ENCODE measurements around the gene RUNX3. TPM values are rescaled to one million over a fixed set of nuclear protein-coding genes. Genes with fewer than 3 reads are reported as not detected.
A peak's percentile ranks its signal among the peaks of the same experiment; 100 is the strongest.

RUNX3 gene
- total RNA-seq, 1 experiment from 2014 or later: 3.7 TPM

- intact Hi-C loops (cut with micrococcal nuclease): no loop called here
- H3K9me2 ChIP-seq (replicated peaks; ENCODE audit: low read length): no peaks in the 10 kb centered on the region
- H3K4me1 ChIP-seq (ENCODE audit: insufficient read depth, low read length): peaks cover 29% of the 10 kb centered on the region
- no peaks in the 10 kb centered on the region for H4K20me1 ChIP-seq (ENCODE audit: low read length)
- no peak overlapping the region for H3K27ac ChIP-seq (ENCODE audit: low read length)
- ChIA-PET POLR2A (ENCODE audit: unreplicated experiment) (no interaction called here), CTCF (interaction anchor here (0.7 kb wide), 1 partner anchor 80 kb away, joined by 3 read pairs; no protein-coding TSS in a partner anchor)
- no peak overlapping the region for H3K9ac ChIP-seq (ENCODE audit: low read length)
- DNase-seq: no peak
- no peaks in the 10 kb centered on the region for H3K27me3 ChIP-seq (ENCODE audit: low read length)
- TF ChIP-seq EZH2 (IDR thresholded peaks at IDR 0.05; ENCODE audit: low read length, unreplicated experiment) (no peak), CTCF (conservative IDR thresholded peaks at IDR 0.05; ENCODE audit: low read depth, low read length) (no peak), EZH2phosphoT487 (IDR thresholded peaks at IDR 0.05; ENCODE audit: borderline replicate concordance, low read length) (no peak)
- H3K4me2 ChIP-seq (ENCODE audit: low read length): no peak overlapping the region
- no peaks in the 10 kb centered on the region for H3K36me3 ChIP-seq (ENCODE audit: low read depth, low read length)
- BruUV-seq (replicated peaks): no TSS peak
- no peak overlapping the region for H3K4me3 ChIP-seq (ENCODE audit: low read length)
- ATAC-seq: 0 out of 2 replicates have a peak, but pooled peaks have one; percentile 9
- H2AFZ ChIP-seq (ENCODE audit: low read length): no peak overlapping the region
- H3F3A ChIP-seq (ENCODE audit: low read length, unreplicated experiment): no peaks in the 10 kb centered on the region
- no peaks in the 10 kb centered on the region for H3K79me2 ChIP-seq (ENCODE audit: low read length)
- H3K9me3 ChIP-seq (ENCODE audit: low read length): no peaks in the 10 kb centered on the region
These were observed 21.8 kb upstream of the RUNX3 start for GRCh38 chr1:24951810-24952412.

GRCh38 chr1:24951337-24951736 lies 21.3 kb upstream of the RUNX3 start:
- H3K4me3 ChIP-seq (ENCODE audit: low read length): no peak overlapping the region
- DNase-seq (peak; percentile 20), ATAC-seq (no peak)
- H3K9me3 ChIP-seq (ENCODE audit: low read length): no peaks in the 10 kb centered on the region
- no peak overlapping the region for H3K27ac ChIP-seq (ENCODE audit: low read length)
- H3K9ac ChIP-seq (ENCODE audit: low read length): no peak overlapping the region
- ChIA-PET POLR2A (ENCODE audit: unreplicated experiment) (no interaction called here), CTCF (interaction anchor here (0.6 to 0.7 kb wide), 2 partner anchors 18 to 81 kb away, joined by 3 to 4 read pairs; no protein-coding TSS in a partner anchor)
- peaks cover 29% of the 10 kb centered on the region for H3K4me1 ChIP-seq (ENCODE audit: insufficient read depth, low read length)
- H3K36me3 ChIP-seq (ENCODE audit: low read depth, low read length): no peaks in the 10 kb centered on the region
- no peak overlapping the region for H2AFZ ChIP-seq (ENCODE audit: low read length)
- H4K20me1 ChIP-seq (ENCODE audit: low read length): no peaks in the 10 kb centered on the region
- intact Hi-C loops (cut with micrococcal nuclease): no loop called here
- H3K9me2 ChIP-seq (replicated peaks; ENCODE audit: low read length): no peaks in the 10 kb centered on the region
- TF ChIP-seq CTCF (conservative IDR thresholded peaks at IDR 0.05; ENCODE audit: low read depth, low read length) (no peak), EZH2phosphoT487 (IDR thresholded peaks at IDR 0.05; ENCODE audit: borderline replicate concordance, low read length) (no peak), EZH2 (IDR thresholded peaks at IDR 0.05; ENCODE audit: low read length, unreplicated experiment) (no peak)
- no TSS peak for BruUV-seq (replicated peaks)
- no peaks in the 10 kb centered on the region for H3F3A ChIP-seq (ENCODE audit: low read length, unreplicated experiment)
- no peaks in the 10 kb centered on the region for H3K79me2 ChIP-seq (ENCODE audit: low read length)
- H3K4me2 ChIP-seq (ENCODE audit: low read length): no peak overlapping the region
- H3K27me3 ChIP-seq (ENCODE audit: low read length): no peaks in the 10 kb centered on the region

GRCh38 chr1:24949331-24949881 lies 19.3 kb upstream of the RUNX3 start:
- DNase-seq: peak; percentile 60
- peak overlapping the region; percentile 37; the same call in 1 of the 2 replicates for H2AFZ ChIP-seq (ENCODE audit: low read length)
- ChIA-PET CTCF (no interaction called here), POLR2A (ENCODE audit: unreplicated experiment) (no interaction called here)
- no peaks in the 10 kb centered on the region for H3K9me2 ChIP-seq (replicated peaks; ENCODE audit: low read length)
- no peaks in the 10 kb centered on the region for H3F3A ChIP-seq (ENCODE audit: low read length, unreplicated experiment)
- intact Hi-C loops (cut with micrococcal nuclease): no loop called here
- no peaks in the 10 kb centered on the region for H3K79me2 ChIP-seq (ENCODE audit: low read length)
- BruUV-seq (replicated peaks): no TSS peak
- TF ChIP-seq CTCF (conservative IDR thresholded peaks at IDR 0.05; ENCODE audit: low read depth, low read length) (no peak), EZH2 (IDR thresholded peaks at IDR 0.05; ENCODE audit: low read length, unreplicated experiment) (no peak), EZH2phosphoT487 (IDR thresholded peaks at IDR 0.05; ENCODE audit: borderline replicate concordance, low read length) (no peak)
- no peaks in the 10 kb centered on the region for H3K27me3 ChIP-seq (ENCODE audit: low read length)
- H3K4me2 ChIP-seq (ENCODE audit: low read length): peak overlapping the region; percentile 4
- peak; percentile 76 for ATAC-seq
- no peak overlapping the region for H3K9ac ChIP-seq (ENCODE audit: low read length)
- no peak overlapping the region for H3K4me3 ChIP-seq (ENCODE audit: low read length)
- no peak overlapping the region for H3K27ac ChIP-seq (ENCODE audit: low read length)
- H4K20me1 ChIP-seq (ENCODE audit: low read length): no peaks in the 10 kb centered on the region
- H3K36me3 ChIP-seq (ENCODE audit: low read depth, low read length): no peaks in the 10 kb centered on the region
- peaks cover 17% of the 10 kb centered on the region for H3K4me1 ChIP-seq (ENCODE audit: insufficient read depth, low read length)
- no peaks in the 10 kb centered on the region for H3K9me3 ChIP-seq (ENCODE audit: low read length)
